CD4-positive, alpha-beta T cell (primary cell): ENCODE measurements around the gene BTBD19. TPM values are rescaled to one million over a fixed set of nuclear protein-coding genes. Genes with fewer than 3 reads are reported as not detected.
"Not testable (repeated sequence)": the region's sequence is repeated elsewhere in the genome, so short reads cannot be mapped to it uniquely, and the experiment has no call there.

Experiments
- ATAC-seq: fragments of 200-7000 bp; cut with Tn5 transposase; one replicate; pipeline ENCODE4 v1.10.0; 2022; ENCODE audit warnings: mild to moderate bottlenecking; ENCODE audit not compliant: poor library complexity
- CTCF ChIA-PET: fragments of 350-600 bp; sonication (Branson Sonifier 250); formaldehyde crosslinking; loops from one replicate; lab custom pipeline; 2021; ENCODE audit warnings: antibody characterized with exemption, inconsistent platforms; lab: Charles Lee
- POLR2A ChIA-PET: fragments of 350-600 bp; sonication (Branson Sonifier 250); formaldehyde crosslinking; loops from one replicate; lab custom pipeline; 2021; ENCODE audit warnings: antibody characterized with exemption, inconsistent platforms; lab: Charles Lee
- DNase-seq, 14 experiments: peaks; one replicate each; pipeline ENCODE4 v3.0.0-alpha.2; 2013 to 2020; ENCODE audit warnings: mixed read lengths in 2 of 14
- H3K27ac ChIP-seq, 2 donors: one replicate each; pipeline versions ENCODE4 v1.5.1 to v1.7.0; 2013; ENCODE audit warnings: low read length in 2 of 2, low read depth in 1 of 2, mild to moderate bottlenecking in 1 of 2
- H3K27me3 ChIP-seq, 2 experiments: 1 replicate in 1 of 2; 2 replicates in 1 of 2; pipeline versions ENCODE4 v1.6.1 to v1.7.0; 2013; ENCODE audit warnings: low read length in 2 of 2, control low read depth in 1 of 2, mild to moderate bottlenecking in 1 of 2, moderate library complexity in 1 of 2; ENCODE audit not compliant: insufficient read depth in 2 of 2, control insufficient read depth in 1 of 2
- H3K36me3 ChIP-seq: one replicate; pipeline ENCODE4 v1.6.1; 2013; ENCODE audit warnings: low read length, control low read depth; ENCODE audit not compliant: insufficient read depth
- H3K4me1 ChIP-seq: one replicate; pipeline ENCODE4 v1.6.1; 2013; ENCODE audit warnings: low read length, control low read depth; ENCODE audit not compliant: insufficient read depth
- H3K4me3 ChIP-seq: one replicate; pipeline ENCODE4 v1.5.1; 2013; ENCODE audit warnings: mild to moderate bottlenecking, low read length, moderate library complexity
- H3K9me3 ChIP-seq, 2 experiments: 1 replicate in 1 of 2; 2 replicates in 1 of 2; pipeline versions ENCODE4 v1.6.1 to v1.7.0; 2013; ENCODE audit warnings: low read length in 2 of 2, mild to moderate bottlenecking in 2 of 2, control low read depth in 1 of 2, moderate library complexity in 1 of 2; ENCODE audit not compliant: control insufficient read depth in 1 of 2, insufficient read depth in 1 of 2
- H3K27ac Mint-ChIP-seq: one replicate; pipeline ENCODE4 v1.8.0; 2020; ENCODE audit warnings: mixed read lengths
- H3K27me3 Mint-ChIP-seq: one replicate; pipeline ENCODE4 v1.8.0; 2021; ENCODE audit warnings: mixed read lengths
- H3K36me3 Mint-ChIP-seq: one replicate; pipeline ENCODE4 v1.8.0; 2021; ENCODE audit warnings: low read depth, mixed read lengths
- H3K4me1 Mint-ChIP-seq: one replicate; pipeline ENCODE4 v1.8.0; 2021; ENCODE audit warnings: low read depth, mixed read lengths
- H3K4me3 Mint-ChIP-seq: one replicate; pipeline ENCODE4 v1.8.0; 2020; ENCODE audit warnings: mild to moderate bottlenecking, mixed read lengths
- H3K9me3 Mint-ChIP-seq: one replicate; pipeline ENCODE4 v1.8.0; 2020; ENCODE audit warnings: mixed read lengths
- CTCF ChIP-seq: fragments of 200-600 bp; IDR thresholded peaks from one replicate; pipeline ENCODE4 v1.8.0; 2022; ENCODE audit warnings: antibody characterized with exemption, mild to moderate bottlenecking
- intact Hi-C, 2 experiments: fragments of 100-400 bp; cut with DNase I in 1 of 2; cut with micrococcal nuclease in 1 of 2; formaldehyde crosslinking; loops; one replicate each; pipeline versions ENCODE4 v1.15.1 to v1.9.0; 2023 to 2025; cut with DNase I, micrococcal nuclease
- total RNA-seq, 174 experiments: library from RNA in 2 of 174; stranded (reverse) in 2 of 174; gene quantifications; one replicate each; pipeline ENCODE4 v1.2.3 and lab custom pipeline; 2021 to 2026

The BTBD19 gene
- total RNA-seq, 2 experiments from 2014 or later = 35.9 to 36.5 TPM

DNA sequence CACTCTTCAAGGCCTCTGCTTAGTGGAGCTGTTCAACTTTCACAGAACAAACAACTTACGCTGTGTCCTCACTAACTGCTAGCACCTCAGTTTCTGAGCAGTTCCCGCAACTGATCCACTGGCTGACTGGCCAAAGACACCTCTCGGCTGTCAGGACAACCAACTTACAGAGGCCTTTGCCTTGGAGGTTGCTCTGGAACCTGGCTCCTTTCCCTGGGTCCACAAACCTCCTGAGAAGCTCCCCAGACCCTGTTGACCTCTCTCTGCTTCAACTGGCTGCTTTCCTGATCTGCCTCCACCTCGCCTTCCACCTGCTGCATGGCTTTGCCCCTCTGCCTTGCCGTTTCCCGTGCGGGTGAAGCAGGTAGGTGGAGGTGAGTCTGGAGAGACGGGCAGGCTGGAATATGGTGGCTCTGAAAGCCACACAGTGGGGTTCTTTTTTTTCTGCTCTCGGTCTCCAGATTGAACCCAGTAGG lies 13.0 kb downstream of the BTBD19 start:
- ChIA-PET CTCF (interaction anchor here (0.6 to 6.7 kb wide), 5 partner anchors 13 to 37 kb away, joined by 3 to 57 read pairs (median 4); partner anchors contain the start of genes BTBD19, DYNLT4 and PLK3), POLR2A (interaction anchor here (1.0 to 12.2 kb wide), 12 partner anchors 8 to 865 kb away, joined by 3 to 599 read pairs (median 16); partner anchors contain the start of genes BEST4, BTBD19, DYNLT4 and GPBP1L1)
- intact Hi-C loops = loop anchor here (1.0 to 10.0 kb wide), 5 partner anchors 14 to 606 kb away; partner anchors contain the start of genes BEST4 (in 1 of the 2) and DMAP1 (in 1 of the 2)
- Mint-ChIP-seq H3K27me3 (no peaks in the 10 kb centered on the region), H3K9me3 (no peaks in the 10 kb centered on the region), H3K4me1 (peaks cover 39% of the 10 kb centered on the region), H3K27ac (peak overlapping the region; percentile 100), H3K4me3 (peak overlapping the region; percentile 94), H3K36me3 (no peaks in the 10 kb centered on the region)
- DNase-seq (peak in 1 of 14 experiments; percentile 3), ATAC-seq (no peak)
- no peaks in the 10 kb centered on the region for H3K27me3 ChIP-seq
- H3K9me3 ChIP-seq = no peaks in the 10 kb centered on the region
- H3K36me3 ChIP-seq = no peaks in the 10 kb centered on the region
- H3K27ac ChIP-seq = no peak overlapping the region
- H3K4me1 ChIP-seq = peaks cover 29% of the 10 kb centered on the region
- no peak for TF ChIP-seq CTCF
- H3K4me3 ChIP-seq = no peak overlapping the region

GRCh38 chr1:44822131-44822701 lies 13.9 kb downstream of the BTBD19 start:
- Mint-ChIP-seq H3K27ac (peak overlapping the region; percentile 100), H3K4me3 (peak overlapping the region; percentile 77), H3K27me3 (no peaks in the 10 kb centered on the region), H3K4me1 (peaks cover 35% of the 10 kb centered on the region), H3K36me3 (no peaks in the 10 kb centered on the region), H3K9me3 (no peaks in the 10 kb centered on the region)
- H3K36me3 ChIP-seq = no peaks in the 10 kb centered on the region
- H3K4me1 ChIP-seq = peaks cover 33% of the 10 kb centered on the region
- intact Hi-C loops = loop anchor here (5.0 to 10.0 kb wide), 4 partner anchors 35 to 607 kb away; partner anchors contain the start of genes BEST4 (in 1 of the 2) and DMAP1 (in 1 of the 2)
- peak in 1 of 14 experiments; percentile 3 for DNase-seq
- H3K4me3 ChIP-seq = no peak overlapping the region
- CTCF ChIA-PET = interaction anchor here (0.8 to 6.7 kb wide), 5 partner anchors 14 to 38 kb away, joined by 3 to 57 read pairs (median 4); partner anchors contain the start of genes BTBD19, DYNLT4 and PLK3
- POLR2A ChIA-PET = interaction anchor here (0.9 to 12.2 kb wide), 11 partner anchors 8 to 864 kb away, joined by 3 to 599 read pairs (median 8); partner anchors contain the start of genes BEST4, BTBD19, DYNLT4 and GPBP1L1
- no peaks in the 10 kb centered on the region for H3K27me3 ChIP-seq
- no peak overlapping the region for H3K27ac ChIP-seq
- ATAC-seq = no peak
- H3K9me3 ChIP-seq = no peaks in the 10 kb centered on the region
- TF ChIP-seq CTCF = no peak

DNA sequence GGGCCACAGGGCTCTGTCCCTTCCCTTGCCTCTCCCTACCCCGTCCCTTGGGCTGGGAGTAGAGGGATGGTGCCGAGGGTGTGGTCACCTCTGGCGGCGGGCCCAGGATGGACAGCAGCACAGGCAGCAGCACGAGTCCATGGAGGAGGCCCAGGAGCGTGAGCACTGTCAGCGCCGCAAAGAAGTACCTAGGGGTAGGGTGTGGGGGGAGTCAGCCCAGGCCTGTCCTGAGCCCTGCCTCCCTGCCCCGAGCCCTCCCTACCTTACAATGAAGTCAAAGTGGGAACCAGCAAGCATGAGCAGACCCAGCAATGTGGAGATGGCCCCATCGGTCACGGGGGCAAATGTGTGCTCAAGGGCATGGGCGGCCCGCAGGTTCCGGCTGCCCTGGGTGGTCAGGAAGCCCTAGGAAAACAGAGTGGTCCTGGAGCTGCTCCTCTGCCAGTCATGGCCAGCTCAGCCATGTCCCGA lies 14.7 kb downstream of the BTBD19 start:
- Mint-ChIP-seq H3K4me3 (no peak overlapping the region), H3K27me3 (no peaks in the 10 kb centered on the region), H3K9me3 (no peaks in the 10 kb centered on the region), H3K36me3 (no peaks in the 10 kb centered on the region), H3K27ac (no peak overlapping the region), H3K4me1 (peaks cover 29% of the 10 kb centered on the region)
- Histone ChIP-seq H3K4me3 (no peak overlapping the region), H3K36me3 (no peaks in the 10 kb centered on the region), H3K9me3 (no peaks in the 10 kb centered on the region), H3K4me1 (peaks cover 33% of the 10 kb centered on the region), H3K27ac (no peak overlapping the region), H3K27me3 (no peaks in the 10 kb centered on the region)
- ATAC-seq (no peak), DNase-seq (peak in 1 of 14 experiments; percentile 5)
- TF ChIP-seq CTCF = no peak
- ChIA-PET POLR2A (interaction anchor here (0.9 to 12.2 kb wide), 6 partner anchors 9 to 188 kb away, joined by 3 to 599 read pairs (median 26); partner anchors contain the start of genes BTBD19, DYNLT4, HECTD3 and PLK3), CTCF (interaction anchor here (1.1 to 6.7 kb wide), 3 partner anchors 24 to 37 kb away, joined by 3 to 49 read pairs (median 3); partner anchors contain the start of gene PLK3)
- intact Hi-C loops = loop anchor here (5.0 to 10.0 kb wide), 4 partner anchors 36 to 608 kb away; partner anchors contain the start of genes BEST4 (in 1 of the 2) and DMAP1 (in 1 of the 2)

DNA sequence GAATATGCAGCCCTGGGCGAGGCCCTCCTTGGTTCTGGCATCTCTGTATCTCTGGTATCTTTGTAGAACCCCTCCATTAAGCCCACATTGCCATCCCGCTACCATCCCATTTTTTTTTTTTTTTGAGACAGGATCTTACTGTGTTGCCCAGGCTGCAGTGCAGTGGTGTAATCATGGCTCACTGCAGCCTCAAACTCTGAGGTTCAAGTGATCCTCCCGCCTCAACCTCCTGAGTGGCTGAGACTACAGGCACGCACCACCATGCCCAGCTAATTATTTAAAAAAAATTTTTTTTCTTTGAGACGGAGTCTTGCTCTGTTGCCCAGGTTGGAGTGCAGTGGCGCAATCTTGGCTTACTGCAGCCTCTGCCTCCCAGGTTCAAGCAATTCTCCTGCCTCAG lies 16.1 kb downstream of the BTBD19 start:
- ATAC-seq, H3K4me3 Mint-ChIP-seq, H3K36me3 Mint-ChIP-seq, CTCF ChIA-PET, H3K4me3 ChIP-seq, H3K27ac Mint-ChIP-seq, H3K27me3 Mint-ChIP-seq, DNase-seq, H3K27me3 ChIP-seq, H3K9me3 ChIP-seq, H3K27ac ChIP-seq, H3K9me3 Mint-ChIP-seq, H3K36me3 ChIP-seq: not testable (repeated sequence)
- POLR2A ChIA-PET = interaction anchor here (12.2 kb wide), 1 partner anchor 20 kb away, joined by 599 read pairs; the partner anchor contains the start of genes BTBD19, DYNLT4 and PLK3
- intact Hi-C loops = loop anchor here (5.0 to 10.0 kb wide), 4 partner anchors 37 to 610 kb away; partner anchors contain the start of genes BEST4 (in 1 of the 2) and DMAP1 (in 1 of the 2)
- H3K4me1 Mint-ChIP-seq = peaks cover 21% of the 10 kb centered on the region
- H3K4me1 ChIP-seq = peaks cover 22% of the 10 kb centered on the region
